HepG2 (cell line): ENCODE data around the gene GAS2L1. TPM values are rescaled to one million over a fixed set of nuclear protein-coding genes. Genes with fewer than 3 reads are reported as not detected.

Experiments
- ATAC-seq: fragments of 200-7000 bp; cut with Tn5 transposase; 3 replicates; pipeline ENCODE4 v1.9.1; 2020; ENCODE audit warnings: mild to moderate bottlenecking, moderate library complexity
- BruUV-seq: library from RNA; stranded (reverse); fragments of 400-500 nt; replicated peaks from 2 replicates; lab custom pipeline; 2021; lab: Mats Ljungman, UMichigan
- CTCF ChIA-PET: fragments of 300-600 bp; formaldehyde crosslinking; extraction: SDS; loops from one replicate; lab custom pipeline; 2021; ENCODE audit warnings: low total read pairs, inconsistent platforms, low intra/inter-chr PET ratio; lab: Yijun Ruan, JAX
- POLR2A ChIA-PET: fragments of 350-600 bp; sonication (Branson Sonifier 250); formaldehyde crosslinking; loops from one replicate; lab custom pipeline; 2020; ENCODE audit warnings: antibody characterized with exemption, inconsistent platforms; lab: Yijun Ruan, JAX
- DNase-seq: peaks from one replicate; pipeline ENCODE4 v3.0.0-alpha.2; 2015; ENCODE audit warnings: low spot score
- FAIRE-seq: peaks from 3 replicates; lab custom pipeline; 2011; peaks lifted over from hg19 to GRCh38; lab: Jason Lieb, UNC
- H2AFZ ChIP-seq: one replicate; pipeline ENCODE4 v1.6.1; 2011; ENCODE audit warnings: low read length, inconsistent platforms
- H3K27ac ChIP-seq: fragments of 300-600 bp; 3 replicates; pipeline ENCODE4 v1.8.0; 2011; ENCODE audit warnings: mixed run types, mild to moderate bottlenecking, mixed read lengths, low read length, inconsistent platforms; ENCODE audit not compliant: insufficient read depth; ENCODE audit errors: extremely low read length
- H3K27me3 ChIP-seq, 2 experiments: fragments of 200-600 bp in 1 of 2; 2 replicates in 1 of 2; 3 replicates in 1 of 2; pipeline versions ENCODE4 v1.6.0 to v1.8.0; 2011; ENCODE audit warnings: low read length in 2 of 2, mild to moderate bottlenecking in 2 of 2, moderate library complexity in 2 of 2, inconsistent platforms in 1 of 2; ENCODE audit not compliant: insufficient read depth in 2 of 2, control insufficient read depth in 1 of 2
- H3K36me3 ChIP-seq, 2 experiments: fragments of 200-600 bp in 1 of 2; replicated peaks in 1 of 2; 2 replicates in 1 of 2; 3 replicates in 1 of 2; pipeline versions ENCODE4 v1.5.1 to v1.8.0; 2011; ENCODE audit warnings: low read length in 2 of 2, inconsistent platforms in 1 of 2; ENCODE audit not compliant: insufficient read depth in 2 of 2, control insufficient read depth in 1 of 2
- H3K4me1 ChIP-seq: 2 replicates; pipeline ENCODE4 v1.5.1; 2012; ENCODE audit warnings: low read length, inconsistent platforms; ENCODE audit not compliant: insufficient read depth
- H3K4me2 ChIP-seq: 2 replicates; pipeline ENCODE4 v1.6.0; 2011; ENCODE audit warnings: low read depth, low read length, inconsistent platforms
- H3K4me3 ChIP-seq, 3 experiments: fragments of 200-600 bp in 1 of 3; sonication (generic), shearing (Covaris generic) in 1 of 3; replicated peaks in 1 of 3; 2 replicates each; pipeline ENCODE4 v1.5.1; 2011 to 2016; ENCODE audit warnings: low read length in 3 of 3, inconsistent platforms in 2 of 3, low read depth in 2 of 3, mild to moderate bottlenecking in 2 of 3, control low read depth in 1 of 3, mixed read lengths in 1 of 3; ENCODE audit not compliant: insufficient read depth in 1 of 3
- H3K79me2 ChIP-seq: one replicate; pipeline ENCODE4 v1.6.1; 2011; ENCODE audit warnings: low read length, inconsistent platforms; ENCODE audit not compliant: insufficient read depth
- H3K9ac ChIP-seq: 2 replicates; pipeline ENCODE4 v1.6.0; 2011; ENCODE audit warnings: mild to moderate bottlenecking, low read depth, low read length, inconsistent platforms; ENCODE audit not compliant: insufficient read depth
- H3K9me3 ChIP-seq: 2 replicates; pipeline ENCODE4 v1.5.1; 2012; ENCODE audit warnings: mild to moderate bottlenecking, low read length
- H4K20me1 ChIP-seq: 2 replicates; pipeline ENCODE4 v1.6.0; 2011; ENCODE audit warnings: inconsistent platforms, mild to moderate bottlenecking, low read length, moderate library complexity; ENCODE audit not compliant: insufficient read depth
- DNMT1 ChIP-seq: sonication (generic); formaldehyde crosslinking; IDR thresholded peaks from 2 replicates; pipeline ENCODE4 v1.5.1; 2020; ENCODE audit warnings: mild to moderate bottlenecking, missing genetic modification reagents
- HIVEP1 ChIP-seq: sonication (generic); formaldehyde crosslinking; IDR thresholded peaks from 2 replicates; pipeline ENCODE4 v1.4.0; 2020; ENCODE audit warnings: mild to moderate bottlenecking, missing genetic modification reagents
- HMG20A ChIP-seq: IDR thresholded peaks from 2 replicates; pipeline ENCODE4 v1.6.1; 2016; ENCODE audit warnings: borderline replicate concordance
- KAT2B ChIP-seq: fragments of 150-350 bp; IDR thresholded peaks from 2 replicates; pipeline ENCODE4 v1.6.1; 2014; ENCODE audit warnings: low read depth, low read length, borderline replicate concordance
- NFE2L2 ChIP-seq: fragments of 150-350 bp; IDR thresholded peaks from 2 replicates; pipeline ENCODE4 v1.6.1; 2014; ENCODE audit warnings: low read length
- RFX1 ChIP-seq: fragments of 450-650 bp; IDR thresholded peaks from 2 replicates; pipeline ENCODE4 v1.6.1; 2017
- SNAPC2 ChIP-seq: sonication (generic); formaldehyde crosslinking; IDR thresholded peaks from 2 replicates; pipeline ENCODE4 v1.8.1; 2022; ENCODE audit warnings: mild to moderate bottlenecking, missing genetic modification reagents
- TRIM24 ChIP-seq: sonication (generic); formaldehyde crosslinking; IDR thresholded peaks from 2 replicates; pipeline ENCODE4 v1.8.0; 2022; ENCODE audit warnings: mild to moderate bottlenecking, missing genetic modification reagents
- ZMAT3 ChIP-seq: sonication (generic); formaldehyde crosslinking; conservative IDR thresholded peaks from 2 replicates; pipeline ENCODE4 v1.7.0; 2021; ENCODE audit warnings: missing genetic modification reagents
- ZNF292 ChIP-seq: sonication (generic); formaldehyde crosslinking; IDR thresholded peaks from 2 replicates; pipeline ENCODE4 v1.8.1; 2022; ENCODE audit warnings: mild to moderate bottlenecking, low read depth, missing genetic modification reagents, borderline replicate concordance
- ZNF547 ChIP-seq: sonication (generic); formaldehyde crosslinking; IDR thresholded peaks from 2 replicates; pipeline ENCODE4 v1.5.1; 2020; ENCODE audit warnings: mild to moderate bottlenecking, missing genetic modification reagents
- ZNF660 ChIP-seq: sonication (generic); formaldehyde crosslinking; IDR thresholded peaks from 2 replicates; pipeline ENCODE4 v1.5.1; 2020; ENCODE audit warnings: mild to moderate bottlenecking, low read depth, missing genetic modification reagents, borderline replicate concordance
- ZNF709 ChIP-seq: sonication (generic); formaldehyde crosslinking; IDR thresholded peaks from 2 replicates; pipeline ENCODE4 v1.5.0; 2020; ENCODE audit warnings: mild to moderate bottlenecking, missing genetic modification reagents
- ZNF792 ChIP-seq: IDR thresholded peaks from 2 replicates; pipeline ENCODE4 v1.6.1; 2016
- WGBS: methylation state at CpG from one replicate; pipeline ENCODE4 v1.1.6; 2017; ENCODE audit warnings: low lambda C conversion rate; 5-methylcytosine and 5-hydroxymethylcytosine counted together
- in situ Hi-C: cut with HindIII; loops from 2 replicates; pipeline ENCODE4 v1.10.0; 2017; ENCODE audit warnings: low pct_unique_long_range_greater_than_20kb; ENCODE audit not compliant: extremely low pct_ligation_motif_present
- intact Hi-C: fragments of 100-400 bp; cut with micrococcal nuclease; formaldehyde crosslinking; loops from one replicate; pipeline ENCODE4 v1.10.0; 2022; ENCODE audit not compliant: unreplicated experiment
- polyA plus RNA-seq, 8 experiments: library from polyadenylated mRNA; depleted of rRNA in 3 of 8; stranded (reverse) in 7 of 8; unstranded in 1 of 8; fragments of >200 nt; fragmentation: Illumina TruSeq in 4 of 8; extraction: Trizol in 4 of 8; gene quantifications; 2 replicates each; pipeline versions ENCODE4 v1.2.1 to v1.2.3, GENCODE V29; 2011 to 2016; ENCODE audit warnings: low read depth in 4 of 8, missing spikeins in 1 of 8, mixed read lengths in 1 of 8; ENCODE audit not compliant: insufficient read depth in 1 of 8
- total RNA-seq, 5 experiments: library from RNA; depleted of rRNA; stranded (reverse); fragments of >200 nt; fragmentation: Illumina TruSeq; extraction: Trizol; gene quantifications; 2 replicates each; pipeline ENCODE4 v1.2.3, GENCODE V29; 2016; ENCODE audit warnings: low read depth in 1 of 5
- TF ChIP-seq, protein P1 (sequence below): sonication (generic); formaldehyde crosslinking; IDR thresholded peaks from 2 replicates; pipeline ENCODE4 v1.8.0; 2022; ENCODE audit warnings: mild to moderate bottlenecking, missing genetic modification reagents, moderate library complexity
- TF ChIP-seq, protein P2 (sequence below): sonication (generic); formaldehyde crosslinking; IDR thresholded peaks from 2 replicates; pipeline ENCODE4 v1.4.0; 2020; ENCODE audit warnings: mild to moderate bottlenecking, missing genetic modification reagents
- TF ChIP-seq, protein P3 (sequence below): sonication (generic); formaldehyde crosslinking; IDR thresholded peaks from 2 replicates; pipeline ENCODE4 v1.4.0; 2020; ENCODE audit warnings: missing genetic modification reagents, borderline replicate concordance

The GAS2L1 gene
- total and polyA plus RNA-seq, 2 of the 13 experiments (the other 11 are each of a cell fraction or from before 2014, with no cell fraction given) = 1.8 to 3.3 TPM

DNA sequence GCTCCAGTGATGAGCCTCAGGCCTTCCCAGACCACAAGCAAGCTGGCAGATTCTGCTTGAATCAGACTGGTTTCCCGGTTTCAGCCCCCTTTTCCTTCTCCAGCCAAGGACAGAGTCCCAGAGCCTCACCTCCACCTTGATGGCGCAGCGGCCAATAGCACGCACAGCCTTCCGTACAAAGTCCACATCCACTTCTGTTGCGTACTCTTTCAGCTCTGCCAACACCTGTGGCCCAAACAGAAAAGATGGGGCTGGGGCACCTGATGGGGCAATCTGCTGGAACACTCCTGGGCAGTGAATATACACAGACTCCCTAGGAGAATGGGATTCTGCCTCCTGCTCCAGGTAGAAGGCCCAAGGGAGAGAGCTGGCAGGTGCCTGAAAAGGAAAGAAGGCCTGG lies 44.6 kb downstream of the GAS2L1 start:
- intact Hi-C loops = no loop called here
- no peaks in the 10 kb centered on the region for H3K79me2 ChIP-seq
- H3K27me3 ChIP-seq = no peaks in the 10 kb centered on the region
- no peak overlapping the region for H3K9ac ChIP-seq
- H3K36me3 ChIP-seq = peaks cover 21 to 76% of the 10 kb centered on the region in 2 experiments
- DNase-seq (no peak), FAIRE-seq (no peak)
- BruUV-seq = no TSS peak
- H3K9me3 ChIP-seq = no peaks in the 10 kb centered on the region
- CTCF ChIA-PET = no interaction called here
- POLR2A ChIA-PET = no interaction called here
- H2AFZ ChIP-seq = no peak overlapping the region
- H3K27ac ChIP-seq = no peak overlapping the region
- in situ Hi-C loops = no loop called here
- 97% methylated on average over 6 of the region's 6 CpGs for WGBS
- TF ChIP-seq ZNF292 (no peak), HMG20A (no peak), RFX1 (no peak), DNMT1 (CRISPR knock-in tag) (no peak), ZNF547 (CRISPR knock-in tag) (no peak), ZMAT3 (CRISPR knock-in tag) (no peak), HIVEP1 (CRISPR knock-in tag) (no peak), ZNF792 (CRISPR knock-in tag) (no peak), ZNF709 (CRISPR knock-in tag) (no peak), ZNF660 (CRISPR knock-in tag) (no peak), NFE2L2 (no peak), SNAPC2 (CRISPR knock-in tag) (no peak), TRIM24 (no peak), KAT2B (no peak)
- TF ChIP-seq, protein P1, sequence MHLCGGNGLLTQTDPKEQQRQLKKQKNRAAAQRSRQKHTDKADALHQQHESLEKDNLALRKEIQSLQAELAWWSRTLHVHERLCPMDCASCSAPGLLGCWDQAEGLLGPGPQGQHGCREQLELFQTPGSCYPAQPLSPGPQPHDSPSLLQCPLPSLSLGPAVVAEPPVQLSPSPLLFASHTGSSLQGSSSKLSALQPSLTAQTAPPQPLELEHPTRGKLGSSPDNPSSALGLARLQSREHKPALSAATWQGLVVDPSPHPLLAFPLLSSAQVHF = no peak
- TF ChIP-seq, protein P2, sequence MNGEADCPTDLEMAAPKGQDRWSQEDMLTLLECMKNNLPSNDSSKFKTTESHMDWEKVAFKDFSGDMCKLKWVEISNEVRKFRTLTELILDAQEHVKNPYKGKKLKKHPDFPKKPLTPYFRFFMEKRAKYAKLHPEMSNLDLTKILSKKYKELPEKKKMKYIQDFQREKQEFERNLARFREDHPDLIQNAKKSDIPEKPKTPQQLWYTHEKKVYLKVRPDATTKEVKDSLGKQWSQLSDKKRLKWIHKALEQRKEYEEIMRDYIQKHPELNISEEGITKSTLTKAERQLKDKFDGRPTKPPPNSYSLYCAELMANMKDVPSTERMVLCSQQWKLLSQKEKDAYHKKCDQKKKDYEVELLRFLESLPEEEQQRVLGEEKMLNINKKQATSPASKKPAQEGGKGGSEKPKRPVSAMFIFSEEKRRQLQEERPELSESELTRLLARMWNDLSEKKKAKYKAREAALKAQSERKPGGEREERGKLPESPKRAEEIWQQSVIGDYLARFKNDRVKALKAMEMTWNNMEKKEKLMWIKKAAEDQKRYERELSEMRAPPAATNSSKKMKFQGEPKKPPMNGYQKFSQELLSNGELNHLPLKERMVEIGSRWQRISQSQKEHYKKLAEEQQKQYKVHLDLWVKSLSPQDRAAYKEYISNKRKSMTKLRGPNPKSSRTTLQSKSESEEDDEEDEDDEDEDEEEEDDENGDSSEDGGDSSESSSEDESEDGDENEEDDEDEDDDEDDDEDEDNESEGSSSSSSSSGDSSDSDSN (CRISPR knock-in tag) = no peak
- TF ChIP-seq, protein P3, sequence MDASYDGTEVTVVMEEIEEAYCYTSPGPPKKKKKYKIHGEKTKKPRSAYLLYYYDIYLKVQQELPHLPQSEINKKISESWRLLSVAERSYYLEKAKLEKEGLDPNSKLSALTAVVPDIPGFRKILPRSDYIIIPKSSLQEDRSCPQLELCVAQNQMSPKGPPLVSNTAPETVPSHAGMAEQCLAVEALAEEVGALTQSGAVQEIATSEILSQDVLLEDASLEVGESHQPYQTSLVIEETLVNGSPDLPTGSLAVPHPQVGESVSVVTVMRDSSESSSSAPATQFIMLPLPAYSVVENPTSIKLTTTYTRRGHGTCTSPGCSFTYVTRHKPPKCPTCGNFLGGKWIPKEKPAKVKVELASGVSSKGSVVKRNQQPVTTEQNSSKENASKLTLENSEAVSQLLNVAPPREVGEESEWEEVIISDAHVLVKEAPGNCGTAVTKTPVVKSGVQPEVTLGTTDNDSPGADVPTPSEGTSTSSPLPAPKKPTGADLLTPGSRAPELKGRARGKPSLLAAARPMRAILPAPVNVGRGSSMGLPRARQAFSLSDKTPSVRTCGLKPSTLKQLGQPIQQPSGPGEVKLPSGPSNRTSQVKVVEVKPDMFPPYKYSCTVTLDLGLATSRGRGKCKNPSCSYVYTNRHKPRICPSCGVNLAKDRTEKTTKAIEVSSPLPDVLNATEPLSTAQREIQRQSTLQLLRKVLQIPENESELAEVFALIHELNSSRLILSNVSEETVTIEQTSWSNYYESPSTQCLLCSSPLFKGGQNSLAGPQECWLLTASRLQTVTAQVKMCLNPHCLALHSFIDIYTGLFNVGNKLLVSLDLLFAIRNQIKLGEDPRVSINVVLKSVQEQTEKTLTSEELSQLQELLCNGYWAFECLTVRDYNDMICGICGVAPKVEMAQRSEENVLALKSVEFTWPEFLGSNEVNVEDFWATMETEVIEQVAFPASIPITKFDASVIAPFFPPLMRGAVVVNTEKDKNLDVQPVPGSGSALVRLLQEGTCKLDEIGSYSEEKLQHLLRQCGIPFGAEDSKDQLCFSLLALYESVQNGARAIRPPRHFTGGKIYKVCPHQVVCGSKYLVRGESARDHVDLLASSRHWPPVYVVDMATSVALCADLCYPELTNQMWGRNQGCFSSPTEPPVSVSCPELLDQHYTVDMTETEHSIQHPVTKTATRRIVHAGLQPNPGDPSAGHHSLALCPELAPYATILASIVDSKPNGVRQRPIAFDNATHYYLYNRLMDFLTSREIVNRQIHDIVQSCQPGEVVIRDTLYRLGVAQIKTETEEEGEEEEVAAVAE (CRISPR knock-in tag) = no peak
- TF ChIP-seq, all 625 proteins: peak for 0
- Histone ChIP-seq H3K4me1 (no peaks in the 10 kb centered on the region; the same call in 1 of the 2 replicates), H4K20me1 (no peaks in the 10 kb centered on the region), H3K4me3 (no peak overlapping the region), H3K4me2 (no peak overlapping the region)
- no peak for ATAC-seq
